ENCODE data around the gene CNGB1. TPM values are rescaled to one million over a fixed set of nuclear protein-coding genes. Genes with fewer than 3 reads are reported as not detected.
"Not testable (repeated sequence)": the region's sequence is repeated elsewhere in the genome, so short reads cannot be mapped to it uniquely, and the experiment has no call there.

CNGB1 gene
- total and polyA plus RNA-seq, 8 donors = 0.03 to 0.43 (median 0.05) TPM; not detected in 3

DNA sequence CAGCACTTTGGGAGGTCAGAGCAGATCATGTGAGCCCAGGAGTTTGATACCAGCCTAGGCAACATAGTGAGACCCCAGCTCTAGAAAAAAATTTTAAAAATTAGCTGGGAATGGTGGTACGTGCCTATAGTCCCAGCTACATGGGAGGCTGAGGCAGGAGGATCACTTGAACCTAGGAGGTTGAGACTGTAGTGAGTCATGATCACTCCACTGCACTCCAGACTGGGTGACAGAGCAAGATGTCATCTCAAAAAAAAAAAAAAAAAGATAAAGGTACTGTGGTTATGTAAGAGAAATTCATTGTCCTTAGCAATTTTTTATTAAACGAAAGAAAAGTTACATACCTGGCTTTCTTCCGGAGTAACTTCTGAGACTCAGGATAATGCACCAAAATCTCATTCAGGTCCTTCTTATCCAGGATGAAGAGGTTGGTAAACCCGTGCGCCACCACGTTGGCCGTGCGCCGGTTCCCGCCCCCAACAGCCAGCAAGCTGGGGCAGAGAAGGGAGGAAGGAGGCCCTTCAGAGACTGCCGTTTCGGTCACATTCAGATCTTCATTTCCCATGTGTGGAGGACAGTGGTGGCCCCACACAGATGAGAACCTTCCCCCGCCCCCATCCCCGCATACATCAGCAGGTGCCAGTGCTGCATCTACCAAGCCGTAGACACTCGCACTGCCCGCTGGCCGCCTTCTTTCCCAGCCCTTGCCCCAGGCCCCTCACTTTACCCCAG lies 73.7 kb downstream of the CNGB1 start:
- Histone ChIP-seq H3K4me1 (peaks cover 0 to 9% (median 0%) of the 10 kb centered on the region in 3 donors), H3K27ac (no peak overlapping the region), H3K27me3 (no peaks in the 10 kb centered on the region), H3K9me3 (no peaks in the 10 kb centered on the region), H3K36me3 (no peaks in the 10 kb centered on the region), H3K4me3 (no peak overlapping the region)
- WGBS, 2 donors = 86 to 88% methylated on average over 18 of the region's 18 CpGs
- TF ChIP-seq CTCF (IDR thresholded peaks at IDR 0.05) = no peak
- ATAC-seq = no peak
- DNase-seq = no peak
- FAIRE-seq = no peak
- intact Hi-C loops (cut with DNase I) = no loop called here

DNA sequence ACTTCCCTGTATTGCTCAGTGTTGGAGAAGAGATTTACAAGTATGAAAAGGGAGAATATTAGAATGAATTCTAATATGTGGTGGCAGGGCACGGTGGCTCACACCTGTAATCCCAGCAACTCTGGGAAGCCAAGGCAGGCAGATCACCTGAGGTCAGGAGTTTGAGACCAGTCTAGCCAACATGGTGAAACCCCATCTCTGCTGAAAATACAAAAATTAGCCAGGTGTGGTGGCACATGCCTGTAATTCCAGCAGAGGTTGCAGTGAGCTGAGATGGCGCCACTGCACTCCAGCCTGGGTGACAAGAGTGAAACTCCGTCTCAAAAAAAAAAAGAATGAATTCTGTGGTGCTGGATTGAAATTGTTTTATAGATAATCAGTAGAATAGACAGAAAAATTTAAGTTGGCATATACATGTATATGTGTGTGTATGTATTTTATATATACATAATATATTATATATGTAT lies 75.8 kb downstream of the CNGB1 start:
- H3K36me3 ChIP-seq; H3K4me3 ChIP-seq; H3K9me3 ChIP-seq; ATAC-seq; intact Hi-C loops (cut with DNase I); DNase-seq; H3K27me3 ChIP-seq; FAIRE-seq: not testable (repeated sequence)
- WGBS, 2 donors = 88 to 89% methylated on average over 3 of the region's 3 CpGs
- peaks cover 0 to 19% (median 3%) of the 10 kb centered on the region in 3 donors for H3K4me1 ChIP-seq
- H3K27ac ChIP-seq = peak overlapping the region; percentile 69 to 88 (median 79)

DNA sequence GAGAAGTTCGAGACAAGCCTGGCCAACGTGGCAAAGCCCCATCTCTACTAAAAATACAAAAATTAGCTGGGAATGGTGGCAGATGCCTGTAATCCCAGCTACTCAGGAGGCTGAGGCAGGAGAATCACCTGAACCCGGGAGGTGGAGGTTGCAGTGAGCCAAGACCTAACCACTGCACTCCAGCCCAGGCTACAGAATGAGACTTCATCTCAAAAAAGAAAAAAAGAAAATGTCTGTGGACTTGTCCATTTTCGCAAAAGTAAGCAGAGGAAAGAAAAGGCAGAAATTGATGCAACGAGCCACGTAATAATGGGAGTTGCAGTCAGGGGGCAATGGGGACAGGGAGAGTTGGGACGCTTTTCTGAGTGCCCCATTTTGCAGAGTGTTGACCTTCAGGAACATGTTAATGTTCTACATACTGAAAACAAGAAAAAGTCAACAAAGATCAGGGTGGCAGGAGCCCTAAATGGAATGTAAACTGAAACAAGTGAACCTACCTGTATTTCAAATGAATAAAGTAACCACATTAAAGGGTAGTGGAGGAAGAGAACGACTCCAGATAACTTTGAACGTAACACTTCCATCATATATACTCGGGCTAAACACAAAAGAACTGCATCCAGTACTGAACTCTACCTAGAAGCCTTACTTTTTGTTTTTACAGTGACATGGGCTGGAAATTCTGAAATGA lies 76.4 kb downstream of the CNGB1 start:
- TF ChIP-seq CTCF (IDR thresholded peaks at IDR 0.05) = no peak
- peak overlapping the region; percentile 69 to 88 (median 79) for H3K27ac ChIP-seq
- FAIRE-seq (no peak), DNase-seq (no peak), ATAC-seq (peak; percentile 36 to 73 (median 52))
- WGBS, 2 donors = 32 to 38% methylated on average over 10 of the region's 10 CpGs
- H3K27me3 ChIP-seq = no peaks in the 10 kb centered on the region
- no peak overlapping the region for H3K4me3 ChIP-seq
- intact Hi-C loops (cut with DNase I) = no loop called here
- H3K9me3 ChIP-seq = no peaks in the 10 kb centered on the region
- H3K36me3 ChIP-seq = no peaks in the 10 kb centered on the region
- peaks cover 0 to 25% (median 6%) of the 10 kb centered on the region in 3 donors for H3K4me1 ChIP-seq

DNA sequence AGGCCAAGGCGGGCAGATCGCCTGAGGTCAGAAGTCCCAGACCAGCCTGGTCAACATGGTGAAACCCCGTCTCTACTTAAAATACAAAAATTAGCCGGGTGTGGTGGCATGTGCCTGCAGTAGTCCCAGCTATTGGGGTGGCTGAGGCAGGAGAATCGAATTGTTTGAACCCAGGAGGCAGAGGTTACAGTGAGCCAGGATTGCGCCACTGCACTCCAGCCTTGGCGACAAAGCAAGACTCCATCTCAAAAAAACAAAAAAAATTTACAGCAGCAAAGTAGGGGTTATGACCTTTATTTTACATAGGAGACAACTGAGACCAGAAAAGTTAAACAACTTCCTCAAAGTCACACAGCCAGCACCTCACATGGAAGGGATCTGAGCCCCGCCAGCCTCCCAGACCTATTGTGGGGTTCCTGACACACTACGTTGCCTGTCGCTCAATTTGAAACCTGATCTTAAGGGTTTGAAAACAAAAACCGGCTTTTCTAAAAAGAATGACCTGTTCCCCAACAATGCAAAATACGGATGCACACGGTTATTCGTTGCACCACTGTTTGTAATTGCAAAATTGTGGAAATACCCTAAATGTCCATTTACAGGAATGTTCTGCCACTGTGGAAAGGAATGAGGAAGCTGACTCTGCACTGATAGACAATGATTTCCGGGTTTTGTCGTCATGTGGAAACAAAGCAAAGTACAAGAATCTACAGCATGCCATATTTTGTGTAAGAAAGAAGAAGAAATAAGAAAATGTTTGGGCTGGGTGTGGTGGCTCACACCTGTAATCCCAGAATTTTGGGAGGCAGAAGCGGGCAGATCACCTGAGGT lies 77.2 kb downstream of the CNGB1 start:
- no peak for FAIRE-seq

More for the DNA sequence above, 77.2 kb downstream of the CNGB1 start:
- Histone ChIP-seq H3K4me1 (peaks cover 0 to 25% (median 6%) of the 10 kb centered on the region in 3 donors), H3K36me3 (no peaks in the 10 kb centered on the region), H3K27me3 (no peaks in the 10 kb centered on the region), H3K9me3 (no peaks in the 10 kb centered on the region), H3K4me3 (no peak overlapping the region), H3K27ac (peak overlapping the region; percentile 69 to 88 (median 79))
- ATAC-seq = peak; percentile 71 to 76 (median 74)
- no peak for TF ChIP-seq CTCF (IDR thresholded peaks at IDR 0.05)
- intact Hi-C loops (cut with DNase I) = no loop called here
- WGBS, 2 donors = 60% methylated on average over 17 of the region's 17 CpGs
- peak in 3 of 6 donors; percentile 27 to 39 (median 30) for DNase-seq
